Cardiac muscle cell (in vitro differentiated cells and primary cell): Measurements from ENCODE around the gene VSIG10L2. TPM values are rescaled to one million over a fixed set of nuclear protein-coding genes. Genes with fewer than 3 reads are reported as not detected.

Experiments used
- DNase-seq, 2 donors: peaks; one replicate each; pipeline versions ENCODE4 v3.0.0 to v3.0.0-alpha.2; 2010 to 2017; ENCODE audit warnings: low read depth in 1 of 2, low spot score in 1 of 2
- H3K27ac ChIP-seq: fragments of 200-600 bp; sonication (generic); 2 replicates; pipeline ENCODE4 v1.5.1; 2016
- H3K27me3 ChIP-seq: fragments of 200-600 bp; sonication (generic); 2 replicates; pipeline ENCODE4 v1.6.0; 2016; ENCODE audit warnings: control low read depth
- H3K36me3 ChIP-seq: fragments of 200-600 bp; sonication (generic); 2 replicates; pipeline ENCODE4 v1.5.1; 2016; ENCODE audit warnings: control low read depth
- H3K4me1 ChIP-seq: fragments of 200-600 bp; sonication (generic); 2 replicates; pipeline ENCODE4 v1.8.1; 2017; ENCODE audit warnings: low read depth, mild to moderate bottlenecking, mixed run types
- H3K4me3 ChIP-seq: fragments of 200-600 bp; sonication (generic); 2 replicates; pipeline ENCODE4 v1.5.1; 2016; ENCODE audit warnings: mild to moderate bottlenecking
- H3K9me3 ChIP-seq: fragments of 200-600 bp; sonication (generic); 2 replicates; pipeline ENCODE4 v1.5.1; 2017; ENCODE audit warnings: low read depth, mild to moderate bottlenecking, control low read depth
- polyA plus RNA-seq: library from polyadenylated mRNA; unstranded; fragments of >200 nt; fragmentation: Nextera tagmentation; extraction: Ambion mirVana; gene quantifications from 2 replicates; pipeline ENCODE4 v1.2.1, GENCODE V29; 2016
- total RNA-seq: library from RNA; depleted of rRNA; stranded (reverse); fragments of >200 nt; gene quantifications from 2 replicates; pipeline ENCODE4 v1.2.3, GENCODE V29; 2016
- TF ChIP-seq, protein P1 (sequence below): IDR thresholded peaks from 2 replicates; pipeline ENCODE4 v1.5.1; 2012; ENCODE audit warnings: low read depth, mild to moderate bottlenecking, low read length

Gene VSIG10L2
- total and polyA plus RNA-seq, 2 experiments from 2014 or later: not detected

DNA sequence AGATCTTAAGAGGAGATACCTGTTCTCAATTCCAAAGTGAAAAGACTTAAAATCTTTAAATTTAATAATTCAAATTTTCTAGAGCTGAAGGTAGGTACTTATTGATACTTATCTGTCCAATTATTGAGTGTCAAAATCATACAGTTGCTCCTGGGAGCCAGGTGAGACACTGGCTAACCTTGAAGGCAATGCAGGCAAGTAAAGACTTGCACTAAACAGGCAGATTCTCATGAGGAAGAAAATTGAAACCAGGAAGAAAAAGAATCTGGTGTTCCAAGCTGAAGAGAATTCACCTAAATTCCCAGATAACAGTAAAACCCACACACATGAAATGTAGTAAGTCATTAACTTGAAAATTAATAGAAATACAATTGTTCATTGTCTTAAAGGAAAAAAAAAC, 30.3 kb downstream of the VSIG10L2 start:
- no peak for DNase-seq
- no peaks in the 10 kb centered on the region for H3K36me3 ChIP-seq
- no peaks in the 10 kb centered on the region for H3K4me1 ChIP-seq
- no peaks in the 10 kb centered on the region for H3K9me3 ChIP-seq
- TF ChIP-seq, protein P1, sequence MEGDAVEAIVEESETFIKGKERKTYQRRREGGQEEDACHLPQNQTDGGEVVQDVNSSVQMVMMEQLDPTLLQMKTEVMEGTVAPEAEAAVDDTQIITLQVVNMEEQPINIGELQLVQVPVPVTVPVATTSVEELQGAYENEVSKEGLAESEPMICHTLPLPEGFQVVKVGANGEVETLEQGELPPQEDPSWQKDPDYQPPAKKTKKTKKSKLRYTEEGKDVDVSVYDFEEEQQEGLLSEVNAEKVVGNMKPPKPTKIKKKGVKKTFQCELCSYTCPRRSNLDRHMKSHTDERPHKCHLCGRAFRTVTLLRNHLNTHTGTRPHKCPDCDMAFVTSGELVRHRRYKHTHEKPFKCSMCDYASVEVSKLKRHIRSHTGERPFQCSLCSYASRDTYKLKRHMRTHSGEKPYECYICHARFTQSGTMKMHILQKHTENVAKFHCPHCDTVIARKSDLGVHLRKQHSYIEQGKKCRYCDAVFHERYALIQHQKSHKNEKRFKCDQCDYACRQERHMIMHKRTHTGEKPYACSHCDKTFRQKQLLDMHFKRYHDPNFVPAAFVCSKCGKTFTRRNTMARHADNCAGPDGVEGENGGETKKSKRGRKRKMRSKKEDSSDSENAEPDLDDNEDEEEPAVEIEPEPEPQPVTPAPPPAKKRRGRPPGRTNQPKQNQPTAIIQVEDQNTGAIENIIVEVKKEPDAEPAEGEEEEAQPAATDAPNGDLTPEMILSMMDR: no peak
- H3K4me3 ChIP-seq: no peak overlapping the region
- no peaks in the 10 kb centered on the region for H3K27me3 ChIP-seq
- H3K27ac ChIP-seq: no peak overlapping the region

DNA sequence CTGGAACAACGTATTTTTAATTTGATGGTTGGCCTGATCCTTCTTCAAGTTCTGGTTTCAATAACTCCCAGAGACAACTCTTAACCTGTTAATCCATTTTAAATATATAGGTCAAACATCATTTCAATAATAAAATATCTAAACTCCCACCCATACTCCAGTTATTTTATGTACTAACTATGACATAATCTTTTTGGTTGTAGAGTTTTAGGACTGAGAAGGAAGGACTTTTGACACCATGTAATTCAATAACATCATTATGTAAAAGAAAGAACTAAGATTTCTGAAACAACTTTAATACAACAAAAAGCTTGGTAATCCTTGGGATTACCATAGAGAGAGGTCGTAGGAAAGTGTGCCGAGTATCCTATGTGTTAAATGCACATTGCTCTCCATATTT, 31.5 kb downstream of the VSIG10L2 start:
- Histone ChIP-seq H3K36me3 (no peaks in the 10 kb centered on the region), H3K9me3 (no peaks in the 10 kb centered on the region), H3K27me3 (no peaks in the 10 kb centered on the region), H3K4me1 (no peaks in the 10 kb centered on the region), H3K27ac (no peak overlapping the region), H3K4me3 (no peak overlapping the region)
- TF ChIP-seq, protein P1: no peak
- no peak for DNase-seq

DNA sequence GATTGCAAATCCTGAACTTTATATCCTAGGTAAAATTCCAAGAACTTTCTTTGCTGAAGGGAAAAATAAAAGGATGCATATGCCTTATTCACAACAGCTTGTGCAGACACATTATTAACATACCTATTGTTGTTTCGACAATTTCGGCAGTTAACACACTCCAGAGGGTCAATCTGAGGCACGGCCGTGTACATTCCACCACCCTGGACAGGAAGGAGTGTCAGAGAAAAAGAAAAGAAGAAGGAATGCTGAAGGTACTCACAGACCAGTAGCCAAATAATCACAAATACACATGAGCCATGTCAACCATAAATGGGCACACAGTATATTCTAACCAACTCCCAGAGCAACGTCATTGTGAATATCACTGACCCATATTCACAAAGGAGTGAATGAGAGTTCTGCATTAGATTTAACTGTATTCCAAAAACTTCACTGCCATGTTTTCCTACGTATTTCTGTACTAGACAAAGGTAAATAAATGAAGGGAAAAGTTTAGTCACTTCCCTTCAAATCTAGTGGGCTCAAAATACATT, 32.4 kb downstream of the VSIG10L2 start:
- H3K4me3 ChIP-seq: no peak overlapping the region
- no peaks in the 10 kb centered on the region for H3K36me3 ChIP-seq
- no peaks in the 10 kb centered on the region for H3K4me1 ChIP-seq
- DNase-seq: no peak
- no peaks in the 10 kb centered on the region for H3K9me3 ChIP-seq
- no peak overlapping the region for H3K27ac ChIP-seq
- TF ChIP-seq, protein P1: no peak
- no peaks in the 10 kb centered on the region for H3K27me3 ChIP-seq

DNA sequence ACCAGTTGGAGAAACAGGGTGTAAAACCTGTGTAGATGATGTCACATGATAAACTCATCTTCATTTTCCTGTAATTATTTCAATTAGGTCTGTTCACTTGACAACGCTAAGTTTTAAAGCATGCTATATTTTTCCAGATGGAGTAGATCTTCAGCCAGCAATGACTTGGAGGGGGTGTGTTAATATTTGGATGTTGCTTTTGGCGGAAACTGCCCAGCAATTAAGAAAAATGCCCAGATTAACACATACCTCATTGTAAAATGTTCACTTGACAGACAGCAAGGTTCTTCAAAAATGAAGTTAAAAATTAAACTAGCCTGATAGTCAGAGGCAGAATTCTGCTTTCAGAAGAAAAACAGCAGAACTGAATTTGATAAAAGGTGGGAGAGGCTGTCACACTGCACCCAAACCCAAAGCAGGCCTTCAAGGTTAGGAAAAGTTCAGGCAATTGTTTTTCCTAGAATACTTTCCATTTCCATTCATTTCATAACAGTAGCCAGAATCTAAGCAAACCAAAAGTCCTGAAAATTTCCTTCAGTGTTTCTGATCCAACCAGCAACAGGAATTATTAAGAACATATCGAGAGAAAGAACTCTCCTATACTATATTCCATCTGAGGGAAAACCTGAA, 33.0 kb downstream of the VSIG10L2 start:
- H3K36me3 ChIP-seq: no peaks in the 10 kb centered on the region
- no peak overlapping the region for H3K27ac ChIP-seq
- DNase-seq: no peak
- no peaks in the 10 kb centered on the region for H3K9me3 ChIP-seq
- TF ChIP-seq, protein P1: no peak
- no peaks in the 10 kb centered on the region for H3K4me1 ChIP-seq
- no peak overlapping the region for H3K4me3 ChIP-seq
- H3K27me3 ChIP-seq: no peaks in the 10 kb centered on the region

DNA sequence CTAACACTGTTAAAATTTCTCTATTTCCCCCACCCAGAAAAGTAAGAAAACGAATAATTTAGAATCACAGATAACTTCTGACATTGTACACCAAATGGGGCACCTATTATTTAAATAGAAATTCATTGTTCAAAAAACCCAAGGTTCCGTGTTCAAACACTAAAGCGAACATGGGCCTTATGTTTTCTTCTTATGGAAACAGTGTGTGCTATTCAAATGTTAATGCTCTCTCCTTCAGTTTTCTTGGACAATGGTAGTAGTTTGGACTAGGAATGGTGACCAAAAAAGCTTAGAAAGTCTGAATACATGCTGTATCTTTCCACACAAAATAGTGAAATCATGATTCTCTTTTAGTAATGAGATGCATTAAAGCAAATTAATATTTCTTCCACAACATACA, 33.7 kb downstream of the VSIG10L2 start:
- DNase-seq: no peak
- Histone ChIP-seq H3K9me3 (no peaks in the 10 kb centered on the region), H3K36me3 (no peaks in the 10 kb centered on the region), H3K27me3 (no peaks in the 10 kb centered on the region), H3K4me1 (no peaks in the 10 kb centered on the region), H3K4me3 (no peak overlapping the region), H3K27ac (no peak overlapping the region)
- TF ChIP-seq, protein P1: no peak
